Chondrocyte (in vitro differentiated cells): Measurements from ENCODE around the gene FOXN1. TPM values are rescaled to one million over a fixed set of nuclear protein-coding genes. Genes with fewer than 3 reads are reported as not detected.

Experiments
- DNase-seq: peaks from one replicate; pipeline ENCODE4 v3.0.0; 2021; ENCODE audit warnings: mixed read lengths, low spot score
- H3K27ac Mint-ChIP-seq: one replicate; pipeline ENCODE4 v1.8.0; 2021; ENCODE audit warnings: mild to moderate bottlenecking, moderate library complexity, mixed read lengths; ENCODE audit not compliant: unreplicated experiment
- H3K27me3 Mint-ChIP-seq: 2 replicates; pipeline ENCODE4 v1.8.0; 2021; ENCODE audit warnings: low read depth, mixed read lengths
- H3K36me3 Mint-ChIP-seq: 2 replicates; pipeline ENCODE4 v1.8.0; 2021; ENCODE audit warnings: low read depth, mixed read lengths
- H3K4me1 Mint-ChIP-seq: 2 replicates; pipeline ENCODE4 v1.8.0; 2021; ENCODE audit warnings: low read depth, mild to moderate bottlenecking, mixed read lengths
- H3K4me3 Mint-ChIP-seq: one replicate; pipeline ENCODE4 v1.8.0; 2021; ENCODE audit warnings: mild to moderate bottlenecking, moderate library complexity, mixed read lengths; ENCODE audit not compliant: unreplicated experiment
- H3K9me3 Mint-ChIP-seq: 2 replicates; pipeline ENCODE4 v1.8.0; 2021; ENCODE audit warnings: low read depth, mixed read lengths
- CTCF ChIP-seq: fragments of 200-600 bp; sonication (generic); IDR thresholded peaks from 2 replicates; pipeline ENCODE4 v1.5.0; 2021; ENCODE audit warnings: antibody characterized with exemption, mild to moderate bottlenecking, moderate library complexity
- total RNA-seq: library from RNA; stranded (reverse); gene quantifications from 3 replicates; pipeline ENCODE4 v1.2.1, GENCODE V29; 2021

The FOXN1 gene
- total RNA-seq, 1 donor from 2014 or later: not detected

GRCh38 chr17:28506763-28507487 is 777 bp downstream of the FOXN1 start:
- no peak overlapping the region for H3K4me3 Mint-ChIP-seq
- H3K27me3 Mint-ChIP-seq: peaks cover 47% of the 10 kb centered on the region
- no peaks in the 10 kb centered on the region for H3K36me3 Mint-ChIP-seq
- H3K9me3 Mint-ChIP-seq: no peaks in the 10 kb centered on the region
- no peak for DNase-seq
- no peak overlapping the region for H3K27ac Mint-ChIP-seq
- TF ChIP-seq CTCF: no peak
- H3K4me1 Mint-ChIP-seq: no peaks in the 10 kb centered on the region

GRCh38 chr17:28507567-28508203 is 1.5 kb downstream of the FOXN1 start:
- H3K4me1 Mint-ChIP-seq: no peaks in the 10 kb centered on the region
- H3K9me3 Mint-ChIP-seq: no peaks in the 10 kb centered on the region
- no peak for TF ChIP-seq CTCF

GRCh38 chr17:28508211-28508724 is 2.1 kb downstream of the FOXN1 start:
- no peaks in the 10 kb centered on the region for H3K4me1 Mint-ChIP-seq
- DNase-seq: no peak

More at GRCh38 chr17:28507567-28508203, 1.5 kb downstream of the FOXN1 start:
- no peak overlapping the region for H3K4me3 Mint-ChIP-seq
- H3K27ac Mint-ChIP-seq: no peak overlapping the region
- H3K36me3 Mint-ChIP-seq: no peaks in the 10 kb centered on the region
- no peak for DNase-seq
- peaks cover 53% of the 10 kb centered on the region for H3K27me3 Mint-ChIP-seq

GRCh38 chr17:28509789-28510188 is 3.6 kb downstream of the FOXN1 start:
- H3K36me3 Mint-ChIP-seq: no peaks in the 10 kb centered on the region
- H3K4me1 Mint-ChIP-seq: no peaks in the 10 kb centered on the region
- H3K9me3 Mint-ChIP-seq: no peaks in the 10 kb centered on the region
- TF ChIP-seq CTCF: no peak
- no peak overlapping the region for H3K4me3 Mint-ChIP-seq
- no peak for DNase-seq
- peaks cover 54% of the 10 kb centered on the region for H3K27me3 Mint-ChIP-seq
- H3K27ac Mint-ChIP-seq: no peak overlapping the region

More at GRCh38 chr17:28508211-28508724, 2.1 kb downstream of the FOXN1 start:
- H3K27me3 Mint-ChIP-seq: peaks cover 54% of the 10 kb centered on the region
- TF ChIP-seq CTCF: no peak
- H3K36me3 Mint-ChIP-seq: no peaks in the 10 kb centered on the region
- no peak overlapping the region for H3K4me3 Mint-ChIP-seq
- no peak overlapping the region for H3K27ac Mint-ChIP-seq
- no peaks in the 10 kb centered on the region for H3K9me3 Mint-ChIP-seq

- Mint-ChIP-seq H3K27ac (no peak overlapping the region), H3K4me3 (no peak overlapping the region), H3K27me3 (peaks cover 44% of the 10 kb centered on the region), H3K4me1 (no peaks in the 10 kb centered on the region), H3K36me3 (no peaks in the 10 kb centered on the region), H3K9me3 (no peaks in the 10 kb centered on the region)
- no peak for DNase-seq
- TF ChIP-seq CTCF: peak; percentile 16
These were observed 5.8 kb downstream of the FOXN1 start for GRCh38 chr17:28511858-28512461.
